ENCODE data around the gene TAF6L. TPM values are rescaled to one million over a fixed set of nuclear protein-coding genes. Genes with fewer than 3 reads are reported as not detected.
"Not testable (repeated sequence)": the region's sequence is repeated elsewhere in the genome, so short reads cannot be mapped to it uniquely, and the experiment has no call there.

The TAF6L gene
- total RNA-seq, 1 donor from 2014 or later, result 13.8 TPM

DNA sequence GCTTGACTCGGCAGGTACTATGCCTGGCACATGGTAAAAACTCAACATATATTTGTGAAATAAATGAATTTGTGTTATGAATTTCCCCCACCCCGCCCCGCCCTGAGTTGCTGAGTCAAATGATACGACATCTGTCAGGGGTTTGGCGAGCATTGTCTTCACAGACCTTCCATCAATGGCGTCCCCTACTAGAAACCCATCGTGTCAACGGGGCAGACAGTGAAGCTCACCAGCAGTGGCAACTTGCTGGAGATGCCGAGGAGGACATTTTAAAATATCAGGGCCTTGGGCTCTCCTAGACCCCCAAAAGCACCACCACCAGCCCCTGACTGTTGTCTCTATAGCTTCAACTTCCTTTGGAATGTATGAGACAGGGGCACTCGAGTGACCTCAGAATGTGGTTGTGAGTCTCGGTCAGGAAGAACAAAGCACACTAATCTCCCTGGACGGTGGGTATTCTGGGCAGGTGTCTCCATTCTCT, 34.8 kb downstream of the TAF6L start:
- peak; percentile 43 for DNase-seq

DNA sequence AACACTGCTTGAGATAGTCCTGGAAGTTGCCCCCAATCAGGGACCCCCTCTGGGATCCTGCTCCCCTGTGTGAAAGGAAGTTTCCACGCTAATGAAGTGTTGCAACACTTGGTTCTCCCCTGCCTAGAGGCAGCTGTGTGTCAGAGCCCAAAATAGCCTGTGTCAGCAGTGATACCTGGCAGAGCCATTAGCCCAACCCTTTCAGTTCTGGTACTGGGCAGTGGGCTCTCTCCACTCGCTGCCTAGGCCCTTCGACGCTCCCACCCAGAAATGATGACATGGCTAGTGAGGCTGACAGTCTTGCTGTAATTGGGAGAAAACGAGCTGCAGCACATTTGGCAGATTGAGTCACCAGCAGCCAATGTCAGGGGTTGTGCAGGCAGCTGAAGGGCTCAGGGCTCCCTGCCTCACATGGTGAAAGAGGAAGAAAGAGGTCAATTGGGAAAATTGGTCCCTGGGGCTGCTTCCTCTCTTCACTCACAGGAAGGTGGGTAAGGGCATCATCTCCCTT, 35.5 kb downstream of the TAF6L start:
- no peak for DNase-seq

DNA sequence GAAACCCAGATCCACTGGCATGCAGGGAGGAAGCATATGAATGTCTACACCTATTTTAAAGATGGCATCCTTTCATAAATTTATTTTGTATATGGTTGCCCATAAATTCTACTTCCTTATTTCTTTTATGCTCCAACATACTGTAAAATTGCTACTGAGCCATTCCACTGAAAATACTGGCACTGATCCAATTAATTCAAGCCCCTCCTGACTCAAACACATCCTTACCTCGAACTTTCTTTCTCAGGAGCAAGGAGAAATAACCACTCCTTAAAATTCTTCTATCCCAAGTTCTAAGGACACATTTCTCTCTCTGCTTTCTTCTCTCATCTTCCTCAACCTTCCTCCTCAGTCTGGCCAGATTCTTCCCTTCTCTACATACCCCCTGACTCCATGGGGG, 39.6 kb downstream of the TAF6L start:
- DNase-seq, result no peak

DNA sequence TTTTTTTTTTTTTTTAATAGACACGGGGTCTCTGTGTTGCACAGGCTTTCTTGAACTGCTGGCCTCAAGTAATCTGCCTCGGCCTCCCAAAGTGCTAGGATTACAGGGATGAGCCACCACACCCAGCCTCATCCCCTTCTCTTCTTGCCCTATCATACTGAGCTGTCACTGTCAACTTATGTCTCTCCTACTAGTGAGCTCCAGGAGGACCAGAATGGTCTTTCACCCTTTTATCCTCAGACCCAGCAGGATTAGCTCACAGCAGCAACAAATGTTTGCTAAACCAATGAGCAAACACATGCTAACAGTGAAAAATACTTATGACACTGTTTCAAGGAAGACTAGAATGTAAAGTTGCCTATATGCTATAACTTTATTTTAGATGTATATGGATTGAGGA, 40.5 kb downstream of the TAF6L start:
- no peak for DNase-seq

DNA sequence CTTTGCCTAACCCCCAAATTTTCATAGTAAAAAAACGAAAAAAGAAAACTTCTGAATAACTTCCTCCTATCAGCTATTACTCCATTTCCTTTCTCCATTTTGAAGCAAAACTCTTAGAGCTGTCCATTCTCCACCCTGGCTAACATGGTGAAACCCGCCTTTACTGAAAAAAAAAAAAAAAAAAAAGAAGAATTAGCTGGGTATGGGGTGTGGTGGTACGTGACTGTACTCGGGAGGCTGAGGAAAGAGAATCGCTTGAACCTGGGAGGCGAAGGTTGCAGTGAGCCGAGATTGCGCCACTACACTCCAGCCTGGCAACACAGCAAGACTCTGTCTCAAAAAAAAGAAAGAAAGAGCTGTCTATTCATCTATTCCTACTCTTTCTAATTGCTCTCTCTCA, 45.4 kb downstream of the TAF6L start:
- no peak for DNase-seq

DNA sequence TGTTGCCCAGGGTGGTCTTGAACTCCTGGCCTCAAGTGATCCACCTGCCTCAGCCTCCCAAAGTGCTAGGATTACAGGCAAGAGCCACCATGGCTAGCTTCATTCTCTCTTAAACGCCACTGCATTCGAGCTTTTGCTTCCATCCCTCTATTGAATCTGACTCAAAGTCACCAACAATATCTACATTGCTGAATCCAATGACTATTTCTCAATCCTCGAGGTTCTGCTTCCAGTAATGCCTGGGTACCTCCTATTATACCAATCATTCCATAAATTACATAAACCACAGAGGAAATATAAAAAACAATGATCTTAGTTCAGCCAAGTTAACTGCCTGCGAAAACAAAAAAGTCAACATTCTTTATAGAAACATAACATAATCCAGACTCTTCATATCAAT, 45.9 kb downstream of the TAF6L start:
- DNase-seq, result no peak

DNA sequence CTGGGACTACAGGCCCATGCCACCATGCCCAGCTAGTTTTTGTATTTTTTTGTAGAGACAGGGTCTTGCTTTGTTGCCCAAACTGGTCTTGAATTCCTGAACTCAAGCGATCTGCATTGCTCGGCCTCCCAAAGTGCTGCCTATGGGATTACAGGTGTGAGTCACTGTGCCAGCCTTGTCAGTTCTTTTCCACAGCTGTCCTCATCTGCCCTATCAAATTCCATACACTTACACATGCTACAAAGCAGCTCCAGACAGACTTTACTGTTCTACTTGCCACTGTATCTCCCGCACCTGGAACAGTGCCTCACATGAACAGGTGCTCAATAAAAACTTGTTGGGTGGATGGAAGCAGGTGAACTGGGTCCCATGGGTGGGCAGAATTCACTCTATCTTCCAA, 52.5 kb downstream of the TAF6L start:
- DNase-seq, result no peak

DNA sequence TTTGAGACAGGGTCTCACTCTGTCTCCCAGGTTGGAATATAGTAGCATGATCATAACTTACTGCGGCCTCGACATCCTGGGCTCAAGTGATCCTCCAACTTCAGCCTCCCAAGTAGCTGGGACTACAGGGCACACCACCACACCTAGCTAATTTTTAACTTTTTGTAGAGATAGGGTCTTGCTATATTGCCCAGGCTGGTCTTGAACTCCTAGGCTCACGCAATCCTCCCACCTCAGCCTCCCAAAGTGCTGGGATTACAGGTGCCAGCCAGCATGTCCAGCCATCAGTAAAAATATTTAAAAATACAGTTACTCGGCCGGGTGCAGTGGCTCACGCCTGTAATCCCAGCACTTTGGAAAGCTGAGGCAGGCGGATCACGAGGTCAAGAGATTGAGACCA, 56.9 kb downstream of the TAF6L start:
- not testable (repeated sequence) for DNase-seq

DNA sequence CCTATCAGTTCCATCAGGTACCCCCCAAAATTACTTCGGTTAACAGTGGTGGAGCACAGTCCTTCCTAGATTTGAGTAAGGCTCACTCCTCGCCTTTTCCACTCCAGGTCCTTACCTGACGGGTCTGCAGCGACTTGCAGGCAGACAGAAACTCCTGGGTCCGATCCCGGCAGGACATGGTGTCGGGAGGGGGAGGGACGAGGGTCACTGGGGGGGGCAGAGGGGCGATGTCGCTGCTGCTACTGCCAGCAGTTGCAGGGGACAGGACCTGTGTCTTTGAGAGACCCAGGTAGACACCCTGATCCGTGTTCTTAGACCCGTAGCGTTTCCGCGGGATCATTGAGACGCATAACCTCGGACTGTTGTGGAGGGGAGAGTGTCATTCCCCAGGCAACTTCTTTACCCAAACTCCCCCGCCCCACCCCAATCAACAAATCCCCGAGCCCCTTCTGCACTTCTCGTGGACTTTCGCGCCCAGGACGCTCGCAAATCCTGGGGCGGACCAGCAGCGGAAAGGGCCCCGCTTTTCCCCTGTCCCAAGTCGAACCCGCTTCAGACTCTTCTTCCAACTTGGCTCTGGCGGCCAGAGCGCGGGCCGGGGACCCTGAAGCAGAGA, 59.8 kb downstream of the TAF6L start:
- DNase-seq, result no peak

DNA sequence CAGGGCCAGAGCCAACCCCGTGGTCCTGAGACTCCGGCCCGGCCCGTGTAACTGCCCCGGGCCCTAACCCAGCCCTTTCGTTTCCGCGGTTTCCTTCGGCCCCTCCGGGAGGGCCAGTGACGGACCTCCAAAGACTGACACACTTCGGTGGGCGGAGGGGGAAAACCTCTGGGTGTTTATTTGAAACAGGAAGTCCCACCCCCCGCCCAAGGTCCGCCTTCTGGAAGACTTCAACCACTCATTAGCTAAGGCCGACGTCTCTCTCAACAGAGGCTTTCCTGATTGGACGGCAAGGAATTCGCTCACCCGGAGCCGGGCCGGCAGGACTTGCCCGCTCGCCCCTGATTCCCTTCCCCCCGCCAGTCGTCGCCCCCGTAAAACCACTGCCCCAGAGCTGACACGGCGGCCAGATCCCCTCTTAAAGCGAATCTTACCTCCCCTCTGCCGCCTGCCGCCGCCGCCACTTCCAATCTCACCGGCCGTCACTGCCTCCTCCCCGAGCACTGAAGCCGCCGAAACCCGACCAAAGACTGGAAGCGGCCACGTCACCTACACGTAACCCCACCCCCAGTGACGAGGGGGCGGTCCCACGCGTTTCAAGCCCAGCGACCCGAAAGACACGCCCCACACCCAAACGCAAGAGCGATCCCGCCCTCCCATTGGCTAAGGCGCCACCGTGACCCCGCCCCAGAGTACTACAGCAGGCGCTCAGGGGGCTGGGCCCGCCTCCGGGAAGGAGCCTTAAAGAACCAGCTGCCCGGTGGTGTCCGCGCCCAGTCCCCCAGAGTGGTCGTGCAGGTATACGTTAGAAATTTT, 60.5 kb downstream of the TAF6L start, which contains the start of gene STX5:
Gene STX5, minus strand, starts transcription at position 532 of the 816 bp plus-strand sequence. CDS start 808 bp downstream, outside the sequence.
- peak; percentile 99 for DNase-seq

DNA sequence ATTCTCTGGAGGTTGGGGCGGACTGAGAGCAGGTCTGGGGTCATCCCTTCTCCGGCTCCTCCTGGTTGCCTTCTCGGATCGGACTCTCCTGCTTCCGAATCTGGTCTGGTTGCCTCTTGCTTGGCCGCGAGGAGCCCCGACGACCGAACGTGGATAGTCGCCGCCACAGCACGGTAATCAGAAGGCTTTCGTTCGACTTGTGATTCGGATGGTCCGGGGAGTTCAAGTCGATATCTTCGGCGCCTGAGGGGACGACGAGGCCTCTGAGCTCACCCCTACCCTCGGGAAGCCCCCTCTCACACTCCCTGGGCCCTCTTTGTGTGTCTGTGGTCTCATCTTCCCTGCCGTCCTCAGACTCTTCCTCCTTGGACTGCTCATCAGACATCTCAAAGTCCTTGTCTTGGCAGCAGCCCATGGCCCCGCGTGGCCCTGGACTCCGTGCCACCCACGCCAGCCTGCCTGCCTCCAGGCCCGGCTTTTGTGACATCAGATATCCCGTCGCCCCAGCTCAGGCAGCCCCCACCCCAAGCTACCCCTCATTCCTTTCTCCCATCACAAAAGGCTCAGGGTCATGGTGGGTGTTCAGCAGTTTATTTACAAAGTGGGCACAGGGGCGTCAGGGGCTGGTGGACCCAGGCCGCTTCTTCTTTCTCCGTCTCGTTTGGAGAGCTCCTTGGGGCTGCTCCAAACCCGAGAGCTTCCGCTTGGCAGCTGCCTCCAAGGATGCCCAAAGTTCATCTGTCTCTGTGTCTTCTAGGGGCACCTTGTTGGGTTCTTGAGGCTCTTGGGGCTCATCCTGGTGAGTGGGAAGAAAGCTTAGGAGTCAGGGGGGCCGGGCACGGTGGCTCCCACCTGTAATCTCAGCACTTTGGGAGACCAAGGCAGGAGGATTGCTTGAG, 61.4 kb downstream of the TAF6L start, which contains the start of gene TEX54:
Gene TEX54, minus strand, starts transcription at position 506 of the 899 bp plus-strand sequence.
- no peak for DNase-seq

DNA sequence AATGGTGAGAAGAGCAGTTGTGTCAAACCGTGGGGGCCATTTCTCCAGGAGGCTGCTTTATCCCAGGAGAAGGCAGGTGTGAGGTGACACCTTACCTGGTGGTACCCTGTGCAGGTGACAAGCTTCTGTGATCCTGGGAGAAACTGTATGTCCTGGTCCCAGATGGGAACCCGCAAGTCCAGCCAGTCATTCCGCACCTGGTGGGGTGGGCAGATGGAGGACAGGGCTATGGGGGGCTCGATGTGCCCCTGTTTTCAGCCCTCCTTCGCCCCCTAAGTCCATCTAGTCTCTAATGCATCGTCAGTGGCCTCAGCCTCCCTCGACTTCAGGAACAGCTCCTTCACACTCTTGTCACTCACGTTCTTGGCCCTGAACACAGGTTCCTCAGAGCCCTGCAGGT, 64.1 kb downstream of the TAF6L start:
- no peak for DNase-seq

Small RNAs within 50 kb of the gene (small RNA-seq; reads per million reads assigned to genes)
- gene MIR6514 (ENCODE audit: low replicate concordance) (0.17 reads per million), gene RNU6-118P (ENCODE audit: low replicate concordance) (not detected)

Other genes with a start within 250 kb of the TAF6L start
- gene AHNAK, start 224.6 kb upstream of the TAF6L start, total RNA-seq, result 567 TPM
- gene EEF1G, start 197.5 kb upstream of the TAF6L start, total RNA-seq, result 1,310 TPM
- gene TUT1, start 179.9 kb upstream of the TAF6L start, total RNA-seq, result 4.1 TPM
- gene MTA2, start 169.5 kb upstream of the TAF6L start, total RNA-seq, result 78.4 TPM
- 14.6 TPM for gene EML3, start 158.6 kb upstream of the TAF6L start, total RNA-seq
- gene ROM1, start 158.1 kb upstream of the TAF6L start, total RNA-seq, result 1.5 TPM
- 12.5 TPM for gene B3GAT3, start 149.4 kb upstream of the TAF6L start, total RNA-seq
- gene GANAB, start 124.8 kb upstream of the TAF6L start, total RNA-seq, result 103 TPM
- 8.5 TPM for gene INTS5, start 118.1 kb upstream of the TAF6L start, total RNA-seq
- 23.7 TPM for gene C11orf98, start 106.2 kb upstream of the TAF6L start, total RNA-seq
- 9.9 TPM for gene CSKMT, start 106.1 kb upstream of the TAF6L start, total RNA-seq
- 5.6 TPM for gene UQCC3, start 99.7 kb upstream of the TAF6L start, total RNA-seq
- gene LBHD1, start 99.1 kb upstream of the TAF6L start, total RNA-seq, result 6.4 TPM
- 57.2 TPM for gene UBXN1, start 92.3 kb upstream of the TAF6L start, total RNA-seq
- 12.7 TPM for gene LRRN4CL, start 81.9 kb upstream of the TAF6L start, total RNA-seq
- gene BSCL2, start 64.0 kb upstream of the TAF6L start, total RNA-seq, result 21.6 TPM
- not detected for gene GNG3, start 63.7 kb upstream of the TAF6L start, total RNA-seq
- gene HNRNPUL2, start 43.9 kb upstream of the TAF6L start, total RNA-seq, result 33.3 TPM
- 23.9 TPM for gene TTC9C, start 42.9 kb upstream of the TAF6L start, total RNA-seq
- gene ZBTB3, start 17.2 kb upstream of the TAF6L start, total RNA-seq, result 7.0 TPM
- gene POLR2G, start 9.8 kb upstream of the TAF6L start, total RNA-seq, result 53.7 TPM
- gene TMEM179B, start 16.0 kb downstream of the TAF6L start, total RNA-seq, result 16.9 TPM
- 9.3 TPM for gene TMEM223, start 20.6 kb downstream of the TAF6L start, total RNA-seq
- 33.4 TPM for gene NXF1, start 34.0 kb downstream of the TAF6L start, total RNA-seq
- gene STX5, start 60.7 kb downstream of the TAF6L start, total RNA-seq, result 38.2 TPM
- gene TEX54, start 61.4 kb downstream of the TAF6L start, total RNA-seq, result not detected
- 36.1 TPM for gene WDR74, start 68.2 kb downstream of the TAF6L start, total RNA-seq
- 124 TPM for gene SLC3A2, start 109.5 kb downstream of the TAF6L start, total RNA-seq
- 0.69 TPM for gene CHRM1, start 150.0 kb downstream of the TAF6L start, total RNA-seq
- gene SLC22A6, start 213.6 kb downstream of the TAF6L start, total RNA-seq, result not detected
- gene SLC22A8, start 244.4 kb downstream of the TAF6L start, total RNA-seq, result not detected

All from skin of body (tissue), 3 donors.